ENCODE measurements around the gene HPX. TPM values are rescaled to one million over a fixed set of nuclear protein-coding genes. Genes with fewer than 3 reads are reported as not detected.

The HPX gene
- total and polyA plus RNA-seq, 2 of the 4 experiments (the other 2 are of a cell fraction): 0.36 to 1.4 TPM

- no peaks in the 10 kb centered on the region for H3K4me1 ChIP-seq (ENCODE audit: control insufficient read depth, insufficient read depth, low read length)
- no peak overlapping the region for H3K18ac ChIP-seq (ENCODE audit: low read depth, low read length)
- no peaks in the 10 kb centered on the region for H4K20me1 ChIP-seq (ENCODE audit: insufficient read depth, low read length)
- no peak overlapping the region for H2AK9ac ChIP-seq (replicated peaks; ENCODE audit: low read depth, low read length, poor library complexity)
- H3K9ac ChIP-seq (ENCODE audit: low read depth, low read length): no peak overlapping the region
- H2AFZ ChIP-seq (replicated peaks; ENCODE audit: low read length, poor library complexity): no peak overlapping the region
- no peaks in the 10 kb centered on the region for H3K36me3 ChIP-seq (ENCODE audit: control insufficient read depth, insufficient read depth, low read length)
- TF ChIP-seq BHLHE40 (IDR thresholded peaks at IDR 0.05; ENCODE audit: low read depth, low read length) (no peak), CHD1 (IDR thresholded peaks at IDR 0.05; ENCODE audit: low read depth, low read length) (no peak), NFE2L2 (IDR thresholded peaks at IDR 0.05; ENCODE audit: low read depth, low read length) (no peak), RAD21 (IDR thresholded peaks at IDR 0.05; ENCODE audit: low read length) (no peak), MXI1 (IDR thresholded peaks at IDR 0.05; ENCODE audit: borderline replicate concordance, low read depth, low read length) (no peak), USF2 (IDR thresholded peaks at IDR 0.05; ENCODE audit: low read depth, low read length) (no peak), MAFK (IDR thresholded peaks at IDR 0.05; ENCODE audit: low read depth, low read length) (no peak), RCOR1 (IDR thresholded peaks at IDR 0.05; ENCODE audit: insufficient replicate concordance, low read length) (no peak), MAZ (IDR thresholded peaks at IDR 0.05; ENCODE audit: borderline replicate concordance, low read depth, low read length) (no peak), CEBPB (IDR thresholded peaks at IDR 0.05; ENCODE audit: low read depth, low read length) (no peak), FOS (IDR thresholded peaks at IDR 0.05; ENCODE audit: low read depth, low read length) (no peak)
- TF ChIP-seq, protein P1, sequence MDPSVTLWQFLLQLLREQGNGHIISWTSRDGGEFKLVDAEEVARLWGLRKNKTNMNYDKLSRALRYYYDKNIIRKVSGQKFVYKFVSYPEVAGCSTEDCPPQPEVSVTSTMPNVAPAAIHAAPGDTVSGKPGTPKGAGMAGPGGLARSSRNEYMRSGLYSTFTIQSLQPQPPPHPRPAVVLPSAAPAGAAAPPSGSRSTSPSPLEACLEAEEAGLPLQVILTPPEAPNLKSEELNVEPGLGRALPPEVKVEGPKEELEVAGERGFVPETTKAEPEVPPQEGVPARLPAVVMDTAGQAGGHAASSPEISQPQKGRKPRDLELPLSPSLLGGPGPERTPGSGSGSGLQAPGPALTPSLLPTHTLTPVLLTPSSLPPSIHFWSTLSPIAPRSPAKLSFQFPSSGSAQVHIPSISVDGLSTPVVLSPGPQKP (IDR thresholded peaks at IDR 0.05; ENCODE audit: borderline replicate concordance, low read depth, low read length): no peak
- H2BK120ac ChIP-seq (ENCODE audit: low read depth, low read length): no peak overlapping the region
- H4K5ac ChIP-seq (ENCODE audit: low read depth, low read length): no peak overlapping the region
- H3K56ac ChIP-seq (ENCODE audit: extremely low read depth, insufficient read depth, low read length): no peak overlapping the region
- H3K14ac ChIP-seq (replicated peaks; ENCODE audit: low read depth, low read length): no peak overlapping the region
- no peak overlapping the region for H2AK5ac ChIP-seq (ENCODE audit: low read depth, low read length)
- H2BK5ac ChIP-seq (ENCODE audit: low read depth, low read length, poor library complexity, severe bottlenecking): no peak overlapping the region
- in situ Hi-C loops (cut with MboI; ENCODE audit: low sequenced_read_pairs): no loop called here
- no peak overlapping the region for H4K91ac ChIP-seq (ENCODE audit: insufficient read depth, low read depth, low read length)
- no peak overlapping the region for H2BK15ac ChIP-seq (ENCODE audit: low read depth, low read length)
- no peak overlapping the region for H3K4ac ChIP-seq (ENCODE audit: low read depth, low read length)
- peak; percentile 64; the same call in 1 of the 2 replicates for ATAC-seq (ENCODE audit: low read depth)
- H3K23ac ChIP-seq (ENCODE audit: low read depth, low read length): no peak overlapping the region
- no peaks in the 10 kb centered on the region for H3K9me1 ChIP-seq (ENCODE audit: insufficient read depth, low read length)
- H3K9me3 ChIP-seq (ENCODE audit: control insufficient read depth, insufficient read depth, low read length): no peaks in the 10 kb centered on the region
- no CpG with 5 or more reads among the region's 3 CpGs for WGBS, 2 experiments (ENCODE audit: extremely low coverage in 2 of 2, insufficient read length in 1 of 2)
- no peaks in the 10 kb centered on the region for H3K27me3 ChIP-seq (ENCODE audit: control insufficient read depth, insufficient read depth, low read length)
- no peaks in the 10 kb centered on the region for H3K79me1 ChIP-seq (ENCODE audit: low read depth in 1 of 2, low read length in 2 of 2)
- no peak overlapping the region for H3K27ac ChIP-seq (ENCODE audit: insufficient read depth, low read length)
- POLR2A ChIA-PET (ENCODE audit: unreplicated experiment): no interaction called here
- no peak overlapping the region for H3K4me2 ChIP-seq (ENCODE audit: low read depth, low read length)
- no peak overlapping the region for H3K4me3 ChIP-seq (ENCODE audit: insufficient read depth, low read depth, low read length)
- no TSS peak for BruUV-seq (replicated peaks)
- no peak overlapping the region for H4K8ac ChIP-seq (ENCODE audit: low read depth in 2 of 2, low read length in 2 of 2)
- CTCF ChIA-PET: interaction anchor here (1.0 kb wide), 1 partner anchor 53 kb away, joined by 4 read pairs; no protein-coding TSS in a partner anchor
- dilution Hi-C loops (cut with HindIII; ENCODE audit: low sequenced_read_pairs, unreplicated experiment): no loop called here
- intact Hi-C loops (cut with micrococcal nuclease): no loop called here
- DNase-seq: peak; percentile 65
- no peak overlapping the region for H2BK20ac ChIP-seq (ENCODE audit: low read depth, low read length)
Observed at GRCh38 chr11:6431861-6432260, 8.9 kb downstream of the HPX start.
